Sigmoid colon (tissue), 7 donors: ENCODE results near the gene ACTBL2. TPM values are rescaled to one million over a fixed set of nuclear protein-coding genes. Genes with fewer than 3 reads are reported as not detected.
A peak's percentile ranks its signal among the peaks of the same experiment; 100 is the strongest.

Experiments used
- DNase-seq: peaks from one replicate; pipeline ENCODE4 v3.0.0-alpha.2; 2019
- H3K27ac ChIP-seq, 4 donors: fragments of 200-600 bp; sonication (generic); one replicate each; pipeline ENCODE4 v1.5.1; 2016 to 2019; ENCODE audit warnings: mild to moderate bottlenecking in 1 of 4
- H3K27me3 ChIP-seq, 3 donors: fragments of 200-600 bp; sonication (generic); one replicate each; pipeline ENCODE4 v1.5.1; 2019; ENCODE audit warnings: mild to moderate bottlenecking in 1 of 3
- H3K36me3 ChIP-seq, 4 donors: fragments of 200-600 bp; sonication (generic); one replicate each; pipeline ENCODE4 v1.5.1; 2016 to 2019
- H3K4me1 ChIP-seq, 4 donors: fragments of 200-600 bp; sonication (generic); one replicate each; pipeline ENCODE4 v1.5.1; 2017 to 2019
- H3K4me3 ChIP-seq, 4 donors: fragments of 200-600 bp; sonication (generic); one replicate each; pipeline ENCODE4 v1.5.1; 2017 to 2019; ENCODE audit warnings: mild to moderate bottlenecking in 2 of 4, moderate library complexity in 1 of 4
- H3K9me3 ChIP-seq, 4 donors: fragments of 200-600 bp in 3 of 4; sonication (generic) in 3 of 4; one replicate each; pipeline versions ENCODE4 v1.5.1 to v1.6.1; 2013 to 2019
- EP300 ChIP-seq, 4 donors: sonication (generic); formaldehyde crosslinking; IDR thresholded peaks; one replicate each; pipeline ENCODE4 v1.6.1; 2017; ENCODE audit warnings: antibody characterized with exemption in 4 of 4
- POLR2A ChIP-seq, 2 donors: fragments of 450-650 bp; IDR thresholded peaks; one replicate each; pipeline ENCODE4 v1.6.1; 2016; ENCODE audit warnings: antibody characterized with exemption in 2 of 2, mild to moderate bottlenecking in 2 of 2, moderate library complexity in 2 of 2
- POLR2AphosphoS5 ChIP-seq, 4 donors: sonication (generic); formaldehyde crosslinking; IDR thresholded peaks; one replicate each; pipeline ENCODE4 v1.6.1; 2017; ENCODE audit warnings: antibody characterized with exemption in 4 of 4
- WGBS, 2 donors: extraction: QIAGEN DNeasy Blood & Tissue Kit; methylation state at CpG; one replicate each; pipeline ENCODE4 v1.1.7; 2013; 5-methylcytosine and 5-hydroxymethylcytosine counted together
- intact Hi-C: fragments of 100-400 bp; cut with DNase I; formaldehyde crosslinking; loops from one replicate; pipeline ENCODE4 v1.15.1; 2023
- polyA plus RNA-seq, 3 donors: library from polyadenylated mRNA; stranded (reverse); fragments of 200-250 nt; gene quantifications; one replicate each; pipeline ENCODE4 v1.2.3, GENCODE V29; 2013
- total RNA-seq, 4 donors: library from RNA; depleted of rRNA; stranded (reverse); fragments of >200 nt; gene quantifications; one replicate each; pipeline ENCODE4 v1.1.0, GENCODE V29; 2016
- TF ChIP-seq, protein P1 (sequence below), 4 experiments: fragments of 450-650 bp in 3 of 4; fragments of 200-600 bp in 1 of 4; IDR thresholded peaks; one replicate each; pipeline ENCODE4 v1.5.1; 2016 to 2019; ENCODE audit warnings: antibody characterized with exemption in 4 of 4, mild to moderate bottlenecking in 3 of 4, moderate library complexity in 2 of 4
- donor health status: healthy with polysubstance abuse.
- donor health status: Bipolar disorder and iron deficiency.
- donor health status: healthy.

Gene ACTBL2
- total and polyA plus RNA-seq, 7 donors: not detected

DNA sequence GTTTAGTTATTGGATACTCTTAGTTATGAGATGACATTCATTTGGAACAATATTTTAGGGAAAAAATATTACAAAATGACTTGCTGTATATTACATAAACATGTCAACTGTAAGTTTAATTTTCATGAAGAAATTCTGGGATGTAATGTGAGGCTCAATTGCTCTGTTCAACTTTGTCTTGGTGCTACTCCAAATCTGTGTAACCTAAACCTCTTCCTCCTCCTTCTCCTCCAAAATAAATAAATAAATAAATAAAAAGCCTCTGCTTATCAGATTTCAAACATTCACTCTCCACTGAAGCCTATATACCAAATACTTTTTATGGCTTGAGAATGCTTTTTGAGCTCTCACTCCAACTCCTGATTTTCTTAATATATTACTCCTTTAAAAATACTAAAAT is 27.7 kb downstream of the ACTBL2 start:
- TF ChIP-seq, protein P1, sequence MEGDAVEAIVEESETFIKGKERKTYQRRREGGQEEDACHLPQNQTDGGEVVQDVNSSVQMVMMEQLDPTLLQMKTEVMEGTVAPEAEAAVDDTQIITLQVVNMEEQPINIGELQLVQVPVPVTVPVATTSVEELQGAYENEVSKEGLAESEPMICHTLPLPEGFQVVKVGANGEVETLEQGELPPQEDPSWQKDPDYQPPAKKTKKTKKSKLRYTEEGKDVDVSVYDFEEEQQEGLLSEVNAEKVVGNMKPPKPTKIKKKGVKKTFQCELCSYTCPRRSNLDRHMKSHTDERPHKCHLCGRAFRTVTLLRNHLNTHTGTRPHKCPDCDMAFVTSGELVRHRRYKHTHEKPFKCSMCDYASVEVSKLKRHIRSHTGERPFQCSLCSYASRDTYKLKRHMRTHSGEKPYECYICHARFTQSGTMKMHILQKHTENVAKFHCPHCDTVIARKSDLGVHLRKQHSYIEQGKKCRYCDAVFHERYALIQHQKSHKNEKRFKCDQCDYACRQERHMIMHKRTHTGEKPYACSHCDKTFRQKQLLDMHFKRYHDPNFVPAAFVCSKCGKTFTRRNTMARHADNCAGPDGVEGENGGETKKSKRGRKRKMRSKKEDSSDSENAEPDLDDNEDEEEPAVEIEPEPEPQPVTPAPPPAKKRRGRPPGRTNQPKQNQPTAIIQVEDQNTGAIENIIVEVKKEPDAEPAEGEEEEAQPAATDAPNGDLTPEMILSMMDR (IDR thresholded peaks at IDR 0.05): no peak
- TF ChIP-seq POLR2AphosphoS5 (IDR thresholded peaks at IDR 0.05): no peak
- TF ChIP-seq POLR2A (IDR thresholded peaks at IDR 0.05): no peak
- no peak for TF ChIP-seq EP300 (IDR thresholded peaks at IDR 0.05)
- no peak overlapping the region for H3K4me3 ChIP-seq
- no peak overlapping the region for H3K27ac ChIP-seq
- intact Hi-C loops: no loop called here
- H3K9me3 ChIP-seq: no peaks in the 10 kb centered on the region
- no peaks in the 10 kb centered on the region for H3K27me3 ChIP-seq
- no peak for DNase-seq
- peaks cover 0 to 5% (median 0%) of the 10 kb centered on the region in 4 donors for H3K4me1 ChIP-seq
- no peaks in the 10 kb centered on the region for H3K36me3 ChIP-seq

DNA sequence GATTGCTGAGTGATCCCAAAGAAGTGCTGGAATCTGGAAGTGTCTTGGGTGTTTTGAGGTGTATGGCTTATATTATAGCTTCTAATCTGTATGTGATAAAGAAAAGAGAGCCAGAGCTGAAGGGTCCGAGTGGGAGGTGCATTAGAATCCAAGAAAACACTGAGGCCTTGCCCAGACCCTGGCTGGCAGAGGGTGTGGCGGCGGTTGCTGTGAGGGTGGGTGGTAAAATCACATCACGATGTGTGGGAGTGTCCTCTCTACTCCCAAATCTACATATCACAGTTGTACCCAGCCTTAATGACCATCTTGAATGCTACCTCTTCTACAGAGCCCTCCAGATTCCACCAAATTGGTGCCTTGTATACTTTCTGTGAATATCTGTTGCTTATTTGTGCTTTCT is 28.9 kb downstream of the ACTBL2 start:
- Histone ChIP-seq H3K9me3 (no peaks in the 10 kb centered on the region), H3K36me3 (no peaks in the 10 kb centered on the region), H3K4me1 (peaks cover 0 to 5% (median 0%) of the 10 kb centered on the region in 4 donors), H3K27ac (no peak overlapping the region), H3K27me3 (no peaks in the 10 kb centered on the region), H3K4me3 (no peak overlapping the region)
- no peak for DNase-seq
- TF ChIP-seq EP300 (IDR thresholded peaks at IDR 0.05) (no peak), POLR2A (IDR thresholded peaks at IDR 0.05) (no peak), POLR2AphosphoS5 (IDR thresholded peaks at IDR 0.05) (no peak)
- TF ChIP-seq, protein P1 (IDR thresholded peaks at IDR 0.05): no peak
- intact Hi-C loops: no loop called here
- WGBS, 2 donors: 90 to 95% methylated on average over 4 of the region's 4 CpGs

DNA sequence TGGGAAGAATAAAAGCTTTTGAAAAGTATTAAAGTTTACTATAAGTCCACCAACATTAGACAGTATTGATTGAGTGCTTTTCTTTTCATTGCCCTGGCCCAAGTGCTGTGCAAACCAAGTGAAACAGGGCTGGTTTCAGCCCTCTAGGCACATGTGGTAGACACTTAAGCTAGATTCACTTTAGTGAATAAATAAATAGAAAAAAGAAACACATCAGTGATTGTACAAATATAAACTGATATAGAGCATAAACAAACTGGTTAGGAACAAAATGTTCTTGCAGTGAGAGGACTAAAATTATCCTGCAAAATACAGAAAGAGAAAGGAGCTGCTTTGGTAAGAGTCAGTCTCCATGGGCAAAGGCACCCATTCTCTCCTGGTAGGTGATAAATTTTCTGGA is 29.7 kb downstream of the ACTBL2 start:
- no peaks in the 10 kb centered on the region for H3K36me3 ChIP-seq
- H3K9me3 ChIP-seq: no peaks in the 10 kb centered on the region
- no peak for DNase-seq
- peaks cover 0 to 5% (median 0%) of the 10 kb centered on the region in 4 donors for H3K4me1 ChIP-seq
- TF ChIP-seq POLR2A (IDR thresholded peaks at IDR 0.05): no peak
- peak in 1 of 4 donors; percentile 29 for TF ChIP-seq POLR2AphosphoS5 (IDR thresholded peaks at IDR 0.05)
- H3K4me3 ChIP-seq: no peak overlapping the region
- H3K27ac ChIP-seq: peak overlapping the region in 1 of 4 donors; percentile 8
- no peaks in the 10 kb centered on the region for H3K27me3 ChIP-seq
- intact Hi-C loops: no loop called here

DNA sequence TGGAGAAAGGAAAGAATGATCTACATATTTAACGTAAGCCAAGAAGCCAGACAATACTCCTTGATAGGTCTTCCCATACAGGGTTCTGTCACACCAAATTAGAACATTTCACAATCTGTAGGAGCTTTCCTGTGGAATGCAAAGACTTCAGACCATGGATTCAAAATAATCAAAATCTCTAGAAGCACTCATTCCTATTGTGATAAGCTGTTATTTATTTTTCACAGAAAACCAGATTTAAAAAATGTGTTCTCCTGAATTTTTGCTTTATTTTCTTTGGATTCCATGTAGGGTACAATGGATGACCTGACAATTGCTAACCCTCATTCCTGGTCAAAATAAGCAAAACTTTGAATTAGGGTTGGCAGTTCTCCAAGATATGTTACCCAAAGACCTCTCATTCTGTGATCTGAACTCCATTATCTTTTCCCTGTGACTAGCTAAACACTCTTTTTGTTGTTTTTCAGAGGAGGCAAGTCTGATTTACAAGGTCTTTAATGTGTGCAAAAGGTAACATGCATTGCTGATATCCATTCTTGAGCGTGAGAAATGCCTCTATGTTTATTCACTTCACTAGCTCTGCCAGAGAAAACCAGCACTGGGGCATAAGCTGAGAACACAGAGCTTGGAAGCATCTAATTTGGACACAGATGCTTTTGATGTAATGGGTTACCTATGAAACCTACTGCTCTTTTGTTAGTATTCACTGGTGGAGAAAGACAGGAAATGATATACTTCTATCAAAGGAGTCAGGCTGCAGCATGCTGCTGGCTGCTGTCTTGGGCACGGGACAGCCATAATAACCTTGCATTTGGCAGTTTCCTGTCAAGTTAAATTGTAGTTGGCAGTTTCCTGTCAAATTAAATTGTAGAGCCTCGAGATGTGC is 31.4 kb downstream of the ACTBL2 start:
- intact Hi-C loops: no loop called here
- Histone ChIP-seq H3K4me1 (peaks cover 0 to 5% (median 0%) of the 10 kb centered on the region in 4 donors), H3K36me3 (no peaks in the 10 kb centered on the region), H3K27ac (no peak overlapping the region), H3K9me3 (no peaks in the 10 kb centered on the region), H3K27me3 (no peaks in the 10 kb centered on the region), H3K4me3 (no peak overlapping the region)
- TF ChIP-seq, protein P1 (IDR thresholded peaks at IDR 0.05): no peak
- no peak for TF ChIP-seq EP300 (IDR thresholded peaks at IDR 0.05)
- no peak for TF ChIP-seq POLR2A (IDR thresholded peaks at IDR 0.05)
- TF ChIP-seq POLR2AphosphoS5 (IDR thresholded peaks at IDR 0.05): no peak
- WGBS, 2 donors: 34 to 42% methylated on average over 4 of the region's 4 CpGs
- DNase-seq: no peak

DNA sequence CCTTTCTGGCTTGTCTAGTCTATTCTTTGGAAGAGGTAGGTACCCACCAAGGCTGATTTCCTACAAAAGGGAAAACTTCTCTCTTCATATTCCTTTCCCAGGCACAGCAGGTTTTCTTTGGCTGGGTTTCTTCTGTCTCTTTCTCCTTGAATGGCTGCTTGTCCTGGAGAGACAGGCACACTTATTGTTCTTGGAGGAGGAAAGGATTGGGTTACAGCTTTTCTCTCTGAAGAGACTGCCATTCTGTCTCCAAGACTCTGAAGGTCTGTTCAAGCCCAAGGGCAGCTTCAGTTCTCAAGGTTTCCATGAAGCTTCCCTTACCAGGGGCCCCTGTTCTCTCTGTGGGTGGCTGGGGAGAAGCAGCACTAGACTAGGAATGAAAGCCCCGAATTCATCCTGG is 33.9 kb downstream of the ACTBL2 start:
- intact Hi-C loops: no loop called here
- Histone ChIP-seq H3K27ac (no peak overlapping the region), H3K9me3 (no peaks in the 10 kb centered on the region), H3K36me3 (no peaks in the 10 kb centered on the region), H3K4me3 (no peak overlapping the region), H3K27me3 (no peaks in the 10 kb centered on the region), H3K4me1 (peaks cover 0 to 3% (median 0%) of the 10 kb centered on the region in 4 donors)
- 76 to 87% methylated on average over 1 of the region's 1 CpG for WGBS, 2 donors
- DNase-seq: no peak
- no peak for TF ChIP-seq EP300 (IDR thresholded peaks at IDR 0.05)
- no peak for TF ChIP-seq POLR2A (IDR thresholded peaks at IDR 0.05)
- TF ChIP-seq POLR2AphosphoS5 (IDR thresholded peaks at IDR 0.05): no peak
- TF ChIP-seq, protein P1 (IDR thresholded peaks at IDR 0.05): no peak
